Measurements from ENCODE around the gene ENOX2. TPM values are rescaled to one million over a fixed set of nuclear protein-coding genes. Genes with fewer than 3 reads are reported as not detected.

ENOX2 gene
- total RNA-seq, 1 donor from 2014 or later, result 8.1 TPM

DNA sequence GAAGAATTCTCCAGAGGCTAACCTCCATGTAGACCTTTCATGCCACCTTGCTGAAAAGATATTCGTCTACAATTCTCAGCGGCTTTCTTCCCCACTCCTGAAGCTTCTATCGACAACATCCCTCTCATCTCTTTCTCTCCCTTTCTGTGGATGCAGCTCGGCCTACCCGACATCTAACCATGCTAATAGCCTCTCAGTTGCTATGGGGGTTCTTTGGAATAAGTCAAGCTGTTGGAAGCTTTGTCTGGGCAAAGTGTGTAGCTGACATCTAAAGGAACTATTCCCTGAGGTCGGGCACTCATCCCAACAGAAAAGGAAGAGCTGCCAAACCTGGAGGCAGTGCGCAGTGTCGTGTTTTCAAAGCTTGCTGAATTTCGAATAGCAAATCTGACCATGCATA, 309.1 kb downstream of the ENOX2 start:
- no peak for DNase-seq (ENCODE audit: low read depth)
- TF ChIP-seq, protein P1, sequence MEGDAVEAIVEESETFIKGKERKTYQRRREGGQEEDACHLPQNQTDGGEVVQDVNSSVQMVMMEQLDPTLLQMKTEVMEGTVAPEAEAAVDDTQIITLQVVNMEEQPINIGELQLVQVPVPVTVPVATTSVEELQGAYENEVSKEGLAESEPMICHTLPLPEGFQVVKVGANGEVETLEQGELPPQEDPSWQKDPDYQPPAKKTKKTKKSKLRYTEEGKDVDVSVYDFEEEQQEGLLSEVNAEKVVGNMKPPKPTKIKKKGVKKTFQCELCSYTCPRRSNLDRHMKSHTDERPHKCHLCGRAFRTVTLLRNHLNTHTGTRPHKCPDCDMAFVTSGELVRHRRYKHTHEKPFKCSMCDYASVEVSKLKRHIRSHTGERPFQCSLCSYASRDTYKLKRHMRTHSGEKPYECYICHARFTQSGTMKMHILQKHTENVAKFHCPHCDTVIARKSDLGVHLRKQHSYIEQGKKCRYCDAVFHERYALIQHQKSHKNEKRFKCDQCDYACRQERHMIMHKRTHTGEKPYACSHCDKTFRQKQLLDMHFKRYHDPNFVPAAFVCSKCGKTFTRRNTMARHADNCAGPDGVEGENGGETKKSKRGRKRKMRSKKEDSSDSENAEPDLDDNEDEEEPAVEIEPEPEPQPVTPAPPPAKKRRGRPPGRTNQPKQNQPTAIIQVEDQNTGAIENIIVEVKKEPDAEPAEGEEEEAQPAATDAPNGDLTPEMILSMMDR (conservative IDR thresholded peaks at IDR 0.05; ENCODE audit: low read depth, low read length), result no peak

DNA sequence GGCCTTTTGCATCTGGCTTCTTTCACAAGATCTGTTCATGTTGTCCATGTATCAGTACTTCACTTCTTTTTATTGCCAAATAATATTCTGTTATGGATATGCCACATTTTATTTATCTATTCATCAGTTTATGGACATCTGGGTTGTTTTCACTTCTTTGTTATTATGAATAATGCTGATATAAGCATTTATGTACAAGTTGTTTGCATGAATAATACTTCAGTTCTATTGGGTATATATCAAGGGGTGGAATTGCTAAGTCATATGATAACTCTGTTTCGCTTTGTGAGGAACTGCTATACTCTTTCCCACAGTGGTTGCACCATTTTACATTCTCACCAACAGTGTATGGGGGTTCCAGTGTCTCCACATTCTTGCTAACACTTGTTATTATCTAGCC, 310.8 kb downstream of the ENOX2 start:
- H3K4me3 ChIP-seq (ENCODE audit: low read depth, low read length), result no peak overlapping the region
- DNase-seq (ENCODE audit: low read depth), result no peak
- TF ChIP-seq, protein P1 (conservative IDR thresholded peaks at IDR 0.05; ENCODE audit: low read depth, low read length), result no peak

More for the DNA sequence above, 309.1 kb downstream of the ENOX2 start:
- H3K4me3 ChIP-seq (ENCODE audit: low read depth, low read length), result no peak overlapping the region

DNA sequence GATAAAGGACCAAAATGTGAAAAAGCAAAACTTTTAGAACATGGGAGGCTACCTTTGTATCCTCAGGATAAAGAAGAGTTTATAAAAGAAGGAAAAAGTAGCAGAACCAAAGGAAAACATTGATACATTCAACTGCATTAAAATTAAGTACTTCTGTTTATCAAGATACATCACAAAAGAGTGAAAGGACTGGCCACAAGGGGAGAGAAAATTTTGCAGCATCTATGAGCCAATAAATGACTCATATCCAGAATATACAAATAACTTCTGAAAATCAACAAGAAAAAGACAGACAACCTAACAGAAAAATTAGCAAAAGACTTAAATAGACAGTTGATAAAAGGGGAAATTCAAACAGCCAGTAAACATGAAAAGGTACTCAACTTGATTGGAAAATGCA, 324.1 kb downstream of the ENOX2 start:
- no peak for DNase-seq (ENCODE audit: low read depth)
- no peak overlapping the region for H3K4me3 ChIP-seq (ENCODE audit: low read depth, low read length)
- TF ChIP-seq, protein P1 (conservative IDR thresholded peaks at IDR 0.05; ENCODE audit: low read depth, low read length), result no peak

DNA sequence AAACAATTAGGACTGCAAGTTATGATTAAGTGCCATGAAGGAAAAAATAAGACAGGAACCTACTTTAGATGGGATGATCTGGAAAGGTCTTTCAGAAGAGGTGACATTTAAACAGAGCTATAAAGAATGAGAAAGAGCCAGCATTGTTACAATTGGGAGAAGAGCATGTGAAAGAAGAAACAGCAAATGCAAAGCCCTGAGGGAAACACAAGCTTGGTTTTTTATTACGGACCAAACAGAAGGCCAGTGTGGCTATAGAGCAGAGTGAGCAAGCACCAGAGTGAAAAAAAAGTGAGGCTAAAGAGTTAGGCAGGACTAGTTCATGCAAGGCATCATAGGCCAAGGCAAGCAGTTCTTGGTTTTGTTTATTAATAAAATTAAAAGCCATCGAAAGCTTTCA, 325.6 kb downstream of the ENOX2 start:
- DNase-seq (ENCODE audit: low read depth), result no peak
- TF ChIP-seq, protein P1 (conservative IDR thresholded peaks at IDR 0.05; ENCODE audit: low read depth, low read length), result no peak
- H3K4me3 ChIP-seq (ENCODE audit: low read depth, low read length), result no peak overlapping the region

DNA sequence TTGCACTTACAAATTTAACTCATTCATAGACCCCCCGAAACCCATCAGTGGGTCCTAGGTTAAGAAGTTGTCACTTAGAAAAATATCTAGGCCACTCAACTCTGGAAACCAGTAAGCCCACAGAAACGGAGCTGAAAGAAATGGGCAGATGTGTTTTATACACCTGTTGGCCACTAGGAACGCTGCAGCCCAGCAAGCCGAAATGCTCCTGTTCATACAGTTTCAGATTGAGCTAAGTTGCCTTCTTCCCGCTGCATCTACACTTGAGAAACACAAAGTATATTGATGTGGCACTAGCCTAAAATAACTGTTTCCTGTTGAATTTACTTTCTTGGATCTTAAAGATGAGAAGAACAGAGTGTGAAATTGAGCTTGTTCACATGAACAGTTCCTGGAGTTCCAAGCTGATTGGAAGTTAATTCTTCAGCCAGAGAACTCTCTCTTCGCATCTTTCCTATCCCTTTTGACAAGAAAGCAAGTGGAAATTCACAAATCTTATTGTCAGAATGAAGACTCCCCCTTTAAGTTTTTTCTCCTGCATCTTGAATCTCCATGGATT, 327.1 kb downstream of the ENOX2 start:
- H3K4me3 ChIP-seq (ENCODE audit: low read depth, low read length), result no peak overlapping the region
- DNase-seq (ENCODE audit: low read depth), result no peak
- TF ChIP-seq, protein P1 (conservative IDR thresholded peaks at IDR 0.05; ENCODE audit: low read depth, low read length), result peak; percentile 79

Other genes with a start within 250 kb of the ENOX2 start
- gene ARHGAP36, start 155.1 kb upstream of the ENOX2 start, total RNA-seq, result not detected in 2 replicates

Data from epithelial cell of proximal tubule (primary cell).